SK-N-SH (cell line): ENCODE results near the gene PCDHGA11. TPM values are rescaled to one million over a fixed set of nuclear protein-coding genes. Genes with fewer than 3 reads are reported as not detected.

Source experiments
- CTCF ChIA-PET: fragments of 300-600, 350-600 bp; formaldehyde crosslinking; extraction: SDS; loops from one replicate; lab custom pipeline; 2021; lab: Yijun Ruan, JAX
- POLR2A ChIA-PET: fragments of 350-600 bp; sonication (Branson Sonifier 250); formaldehyde crosslinking; extraction: SDS; loops from one replicate; lab custom pipeline; 2020; ENCODE audit warnings: antibody characterized with exemption, inconsistent platforms; lab: Yijun Ruan, JAX
- DNase-seq: peaks from one replicate; pipeline ENCODE4 v3.0.0; 2012
- H2AFZ ChIP-seq: fragments of 200-600 bp; sonication (generic); 2 replicates; pipeline ENCODE4 v1.8.1; 2016; ENCODE audit warnings: antibody characterized with exemption, mild to moderate bottlenecking, low read depth
- H3F3A ChIP-seq: fragments of 200-600 bp; sonication (generic); replicated peaks from 2 replicates; pipeline ENCODE3; 2016; ENCODE audit warnings: antibody characterized with exemption, mild to moderate bottlenecking; ENCODE audit not compliant: insufficient read depth
- H3K27ac ChIP-seq, 2 experiments: fragments of 200-500 bp in 1 of 2; fragments of 200-600 bp in 1 of 2; sonication (Bioruptor generic) in 1 of 2; sonication (generic), shearing (Covaris generic) in 1 of 2; 2 replicates each; pipeline versions ENCODE4 v1.5.1 to v1.6.1; 2014 to 2016; ENCODE audit warnings: low read depth in 2 of 2, inconsistent platforms in 1 of 2, low read length in 1 of 2, mild to moderate bottlenecking in 1 of 2, mixed read lengths in 1 of 2
- H3K27me3 ChIP-seq: fragments of 200-600 bp; sonication (generic), shearing (Covaris generic); 2 replicates; pipeline ENCODE4 v1.6.1; 2016; ENCODE audit warnings: mixed run types; ENCODE audit not compliant: insufficient read depth
- H3K36me3 ChIP-seq, 2 experiments: fragments of 200-500 bp in 1 of 2; fragments of 200-600 bp in 1 of 2; sonication (Bioruptor generic) in 1 of 2; sonication (generic) in 1 of 2; replicated peaks in 1 of 2; 2 replicates each; pipeline versions ENCODE3 to v1.5.1; 2014 to 2016; ENCODE audit warnings: low read length in 1 of 2, mild to moderate bottlenecking in 1 of 2; ENCODE audit not compliant: insufficient read depth in 2 of 2, control insufficient read depth in 1 of 2
- H3K4me1 ChIP-seq, 2 experiments: fragments of 200-500 bp in 1 of 2; fragments of 200-600 bp in 1 of 2; sonication (Bioruptor generic) in 1 of 2; sonication (generic), shearing (Covaris generic) in 1 of 2; 2 replicates each; pipeline versions ENCODE4 v1.5.1 to v1.6.1; 2014 to 2016; ENCODE audit warnings: low read depth in 1 of 2, low read length in 1 of 2, mixed run types in 1 of 2; ENCODE audit not compliant: insufficient read depth in 2 of 2, control insufficient read depth in 1 of 2
- H3K4me2 ChIP-seq: fragments of 200-600 bp; sonication (generic), shearing (Covaris generic); 2 replicates; pipeline ENCODE4 v1.6.1; 2017; ENCODE audit warnings: mixed run types
- H3K4me3 ChIP-seq, 2 experiments: fragments of 200-500 bp in 1 of 2; fragments of 200-600 bp in 1 of 2; sonication (Bioruptor generic) in 1 of 2; sonication (generic), shearing (Covaris generic) in 1 of 2; 2 replicates each; pipeline versions ENCODE4 v1.5.1 to v1.8.1; 2014 to 2016; ENCODE audit warnings: low read depth in 2 of 2, inconsistent platforms in 1 of 2, low read length in 1 of 2, mild to moderate bottlenecking in 1 of 2, mixed read lengths in 1 of 2, moderate library complexity in 1 of 2
- H3K79me2 ChIP-seq: fragments of 200-600 bp; sonication (generic); 2 replicates; pipeline ENCODE4 v1.8.1; 2017; ENCODE audit warnings: mild to moderate bottlenecking; ENCODE audit not compliant: insufficient read depth
- H3K9ac ChIP-seq: fragments of 200-600 bp; sonication (generic); 2 replicates; pipeline ENCODE4 v1.6.1; 2017; ENCODE audit warnings: mixed run types
- H3K9me2 ChIP-seq: fragments of 200-600 bp; sonication (generic); 2 replicates; pipeline ENCODE4 v1.6.1; 2017; ENCODE audit warnings: mixed run types
- H3K9me3 ChIP-seq: fragments of 200-600 bp; sonication (generic); 2 replicates; pipeline ENCODE4 v1.6.1; 2017; ENCODE audit warnings: mixed run types, mild to moderate bottlenecking, moderate library complexity
- H4K20me1 ChIP-seq: fragments of 200-600 bp; sonication (generic); 2 replicates; pipeline ENCODE4 v1.6.1; 2017; ENCODE audit warnings: mild to moderate bottlenecking, mixed run types; ENCODE audit not compliant: insufficient read depth
- EZH2phosphoT487 ChIP-seq: fragments of 200-600 bp; sonication (generic); IDR thresholded peaks from 2 replicates; pipeline ENCODE4 v1.6.1; 2017; ENCODE audit warnings: low read depth, mixed run types, mild to moderate bottlenecking, antibody characterized with exemption, moderate library complexity, borderline replicate concordance
- GABPA ChIP-seq: IDR thresholded peaks from 2 replicates; pipeline ENCODE4 v1.4.0; 2012; ENCODE audit warnings: low read depth, mild to moderate bottlenecking
- MXI1 ChIP-seq: IDR thresholded peaks from 2 replicates; pipeline ENCODE4 v1.6.1; 2012; ENCODE audit warnings: mild to moderate bottlenecking, low read depth, low read length, improper control_type of control experiment
- NFIC ChIP-seq: IDR thresholded peaks from 2 replicates; pipeline ENCODE4 v1.4.0; 2012; ENCODE audit warnings: borderline replicate concordance
- RAD21 ChIP-seq: IDR thresholded peaks from 2 replicates; pipeline ENCODE4 v1.6.1; 2012; ENCODE audit warnings: mild to moderate bottlenecking, low read length
- RCOR1 ChIP-seq: fragments of 150-350 bp; IDR thresholded peaks from 2 replicates; pipeline ENCODE4 v1.6.1; 2017; ENCODE audit warnings: antibody characterized with exemption, low read length
- TCF12 ChIP-seq: IDR thresholded peaks from 2 replicates; pipeline ENCODE4 v1.4.0; 2012
- WGBS: methylation state at CpG from one replicate; pipeline ENCODE4 v1.1.6; 2017; ENCODE audit warnings: low lambda C conversion rate; 5-methylcytosine and 5-hydroxymethylcytosine counted together
- polyA plus RNA-seq, 3 experiments: library from polyadenylated mRNA; depleted of rRNA; stranded (reverse); fragments of >200 nt; gene quantifications; 2 replicates each; pipeline ENCODE4 v1.2.3, GENCODE V29; 2012
- TF ChIP-seq, protein P1 (sequence below): fragments of 150-350 bp; IDR thresholded peaks from 2 replicates; pipeline ENCODE4 v1.6.1; 2017; ENCODE audit warnings: antibody characterized with exemption, low read length, low read depth, borderline replicate concordance
- TF ChIP-seq, protein P2 (sequence below): fragments of 200-600 bp; sonication (generic); IDR thresholded peaks from 2 replicates; pipeline ENCODE4 v1.6.1; 2017; ENCODE audit warnings: antibody characterized with exemption, mild to moderate bottlenecking, moderate library complexity
- TF ChIP-seq, protein P3 (sequence below): IDR thresholded peaks from 2 replicates; pipeline ENCODE4 v1.4.0; 2012; ENCODE audit warnings: low read depth, borderline replicate concordance
- TF ChIP-seq, protein P4 (sequence below): IDR thresholded peaks from 2 replicates; pipeline ENCODE4 v1.6.1; 2012; ENCODE audit warnings: mild to moderate bottlenecking, low read depth, low read length, moderate library complexity
- TF ChIP-seq, protein P5 (sequence below): IDR thresholded peaks from 2 replicates; pipeline ENCODE4 v1.4.0; 2012; ENCODE audit warnings: low read depth

PCDHGA11 gene
- polyA plus RNA-seq, 1 of the 3 experiments (the other 2 are of a cell fraction) = 0.18 TPM

DNA sequence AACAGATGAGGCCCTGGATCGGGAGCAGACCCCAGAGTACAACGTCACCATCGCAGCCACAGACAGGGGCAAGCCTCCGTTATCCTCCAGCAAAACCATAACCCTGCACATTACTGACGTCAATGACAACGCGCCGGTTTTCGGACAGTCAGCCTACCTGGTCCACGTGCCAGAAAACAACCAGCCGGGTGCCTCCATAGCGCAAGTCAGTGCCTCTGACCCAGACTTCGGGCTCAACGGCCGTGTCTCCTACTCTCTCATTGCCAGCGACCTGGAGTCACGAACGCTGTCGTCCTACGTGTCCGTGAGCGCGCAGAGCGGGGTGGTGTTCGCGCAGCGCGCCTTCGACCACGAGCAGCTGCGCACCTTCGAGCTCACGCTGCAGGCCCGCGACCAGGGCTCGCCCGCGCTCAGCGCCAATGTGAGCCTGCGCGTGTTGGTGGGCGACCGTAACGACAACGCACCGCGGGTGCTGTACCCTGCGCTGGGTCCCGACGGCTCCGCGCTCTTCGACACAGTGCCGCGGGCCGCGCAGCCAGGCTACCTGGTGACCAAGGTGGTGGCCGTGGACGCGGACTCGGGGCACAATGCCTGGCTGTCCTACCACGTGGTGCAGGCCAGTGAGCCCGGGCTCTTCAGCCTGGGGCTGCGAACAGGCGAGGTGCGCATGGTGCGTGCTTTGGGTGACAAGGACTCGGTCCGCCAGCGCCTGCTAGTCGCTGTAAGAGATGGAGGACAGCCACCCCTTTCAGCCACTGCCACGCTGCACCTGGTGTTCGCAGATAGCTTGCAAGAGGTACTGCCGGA is 1.6 kb upstream of the PCDHGA11 start (continued):
- TF ChIP-seq, protein P1, sequence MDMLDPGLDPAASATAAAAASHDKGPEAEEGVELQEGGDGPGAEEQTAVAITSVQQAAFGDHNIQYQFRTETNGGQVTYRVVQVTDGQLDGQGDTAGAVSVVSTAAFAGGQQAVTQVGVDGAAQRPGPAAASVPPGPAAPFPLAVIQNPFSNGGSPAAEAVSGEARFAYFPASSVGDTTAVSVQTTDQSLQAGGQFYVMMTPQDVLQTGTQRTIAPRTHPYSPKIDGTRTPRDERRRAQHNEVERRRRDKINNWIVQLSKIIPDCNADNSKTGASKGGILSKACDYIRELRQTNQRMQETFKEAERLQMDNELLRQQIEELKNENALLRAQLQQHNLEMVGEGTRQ = no peak
- no peak for TF ChIP-seq RCOR1
- no peak for TF ChIP-seq RAD21
- TF ChIP-seq, protein P2, sequence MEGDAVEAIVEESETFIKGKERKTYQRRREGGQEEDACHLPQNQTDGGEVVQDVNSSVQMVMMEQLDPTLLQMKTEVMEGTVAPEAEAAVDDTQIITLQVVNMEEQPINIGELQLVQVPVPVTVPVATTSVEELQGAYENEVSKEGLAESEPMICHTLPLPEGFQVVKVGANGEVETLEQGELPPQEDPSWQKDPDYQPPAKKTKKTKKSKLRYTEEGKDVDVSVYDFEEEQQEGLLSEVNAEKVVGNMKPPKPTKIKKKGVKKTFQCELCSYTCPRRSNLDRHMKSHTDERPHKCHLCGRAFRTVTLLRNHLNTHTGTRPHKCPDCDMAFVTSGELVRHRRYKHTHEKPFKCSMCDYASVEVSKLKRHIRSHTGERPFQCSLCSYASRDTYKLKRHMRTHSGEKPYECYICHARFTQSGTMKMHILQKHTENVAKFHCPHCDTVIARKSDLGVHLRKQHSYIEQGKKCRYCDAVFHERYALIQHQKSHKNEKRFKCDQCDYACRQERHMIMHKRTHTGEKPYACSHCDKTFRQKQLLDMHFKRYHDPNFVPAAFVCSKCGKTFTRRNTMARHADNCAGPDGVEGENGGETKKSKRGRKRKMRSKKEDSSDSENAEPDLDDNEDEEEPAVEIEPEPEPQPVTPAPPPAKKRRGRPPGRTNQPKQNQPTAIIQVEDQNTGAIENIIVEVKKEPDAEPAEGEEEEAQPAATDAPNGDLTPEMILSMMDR = no peak
- TF ChIP-seq, protein P3, sequence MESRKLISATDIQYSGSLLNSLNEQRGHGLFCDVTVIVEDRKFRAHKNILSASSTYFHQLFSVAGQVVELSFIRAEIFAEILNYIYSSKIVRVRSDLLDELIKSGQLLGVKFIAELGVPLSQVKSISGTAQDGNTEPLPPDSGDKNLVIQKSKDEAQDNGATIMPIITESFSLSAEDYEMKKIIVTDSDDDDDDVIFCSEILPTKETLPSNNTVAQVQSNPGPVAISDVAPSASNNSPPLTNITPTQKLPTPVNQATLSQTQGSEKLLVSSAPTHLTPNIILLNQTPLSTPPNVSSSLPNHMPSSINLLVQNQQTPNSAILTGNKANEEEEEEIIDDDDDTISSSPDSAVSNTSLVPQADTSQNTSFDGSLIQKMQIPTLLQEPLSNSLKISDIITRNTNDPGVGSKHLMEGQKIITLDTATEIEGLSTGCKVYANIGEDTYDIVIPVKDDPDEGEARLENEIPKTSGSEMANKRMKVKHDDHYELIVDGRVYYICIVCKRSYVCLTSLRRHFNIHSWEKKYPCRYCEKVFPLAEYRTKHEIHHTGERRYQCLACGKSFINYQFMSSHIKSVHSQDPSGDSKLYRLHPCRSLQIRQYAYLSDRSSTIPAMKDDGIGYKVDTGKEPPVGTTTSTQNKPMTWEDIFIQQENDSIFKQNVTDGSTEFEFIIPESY = no peak
- TF ChIP-seq, protein P4, sequence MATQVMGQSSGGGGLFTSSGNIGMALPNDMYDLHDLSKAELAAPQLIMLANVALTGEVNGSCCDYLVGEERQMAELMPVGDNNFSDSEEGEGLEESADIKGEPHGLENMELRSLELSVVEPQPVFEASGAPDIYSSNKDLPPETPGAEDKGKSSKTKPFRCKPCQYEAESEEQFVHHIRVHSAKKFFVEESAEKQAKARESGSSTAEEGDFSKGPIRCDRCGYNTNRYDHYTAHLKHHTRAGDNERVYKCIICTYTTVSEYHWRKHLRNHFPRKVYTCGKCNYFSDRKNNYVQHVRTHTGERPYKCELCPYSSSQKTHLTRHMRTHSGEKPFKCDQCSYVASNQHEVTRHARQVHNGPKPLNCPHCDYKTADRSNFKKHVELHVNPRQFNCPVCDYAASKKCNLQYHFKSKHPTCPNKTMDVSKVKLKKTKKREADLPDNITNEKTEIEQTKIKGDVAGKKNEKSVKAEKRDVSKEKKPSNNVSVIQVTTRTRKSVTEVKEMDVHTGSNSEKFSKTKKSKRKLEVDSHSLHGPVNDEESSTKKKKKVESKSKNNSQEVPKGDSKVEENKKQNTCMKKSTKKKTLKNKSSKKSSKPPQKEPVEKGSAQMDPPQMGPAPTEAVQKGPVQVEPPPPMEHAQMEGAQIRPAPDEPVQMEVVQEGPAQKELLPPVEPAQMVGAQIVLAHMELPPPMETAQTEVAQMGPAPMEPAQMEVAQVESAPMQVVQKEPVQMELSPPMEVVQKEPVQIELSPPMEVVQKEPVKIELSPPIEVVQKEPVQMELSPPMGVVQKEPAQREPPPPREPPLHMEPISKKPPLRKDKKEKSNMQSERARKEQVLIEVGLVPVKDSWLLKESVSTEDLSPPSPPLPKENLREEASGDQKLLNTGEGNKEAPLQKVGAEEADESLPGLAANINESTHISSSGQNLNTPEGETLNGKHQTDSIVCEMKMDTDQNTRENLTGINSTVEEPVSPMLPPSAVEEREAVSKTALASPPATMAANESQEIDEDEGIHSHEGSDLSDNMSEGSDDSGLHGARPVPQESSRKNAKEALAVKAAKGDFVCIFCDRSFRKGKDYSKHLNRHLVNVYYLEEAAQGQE = no peak
- TF ChIP-seq MXI1 = no peak
- no peak for TF ChIP-seq NFIC
- no peak for TF ChIP-seq GABPA
- TF ChIP-seq, all 33 proteins: peak for 0

DNA sequence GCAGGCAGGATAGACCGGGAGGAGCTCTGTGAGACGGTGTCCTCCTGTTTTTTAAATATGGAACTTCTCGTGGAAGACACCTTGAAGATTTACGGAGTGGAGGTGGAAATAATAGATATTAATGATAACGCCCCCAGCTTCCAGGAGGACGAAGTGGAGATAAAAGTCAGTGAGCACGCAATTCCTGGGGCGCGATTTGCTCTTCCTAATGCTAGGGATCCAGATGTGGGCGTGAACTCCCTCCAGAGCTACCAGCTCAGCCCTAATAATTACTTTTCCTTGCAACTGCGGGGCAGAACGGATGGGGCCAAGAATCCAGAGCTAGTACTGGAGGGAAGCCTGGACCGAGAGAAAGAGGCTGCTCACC is 621 bp downstream of the PCDHGA11 start:
- DNase-seq = no peak
- peaks cover 23% of the 10 kb centered on the region for H3K9me3 ChIP-seq
- POLR2A ChIA-PET = no interaction called here
- no peaks in the 10 kb centered on the region for H3K27me3 ChIP-seq
- H4K20me1 ChIP-seq = no peaks in the 10 kb centered on the region
- peaks cover 23% of the 10 kb centered on the region for H3K79me2 ChIP-seq
- no peak overlapping the region for H3K4me2 ChIP-seq
- TF ChIP-seq TCF12 (no peak), EZH2phosphoT487 (no peak)
- TF ChIP-seq, protein P5, sequence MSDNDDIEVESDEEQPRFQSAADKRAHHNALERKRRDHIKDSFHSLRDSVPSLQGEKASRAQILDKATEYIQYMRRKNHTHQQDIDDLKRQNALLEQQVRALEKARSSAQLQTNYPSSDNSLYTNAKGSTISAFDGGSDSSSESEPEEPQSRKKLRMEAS = no peak
- no peak overlapping the region for H2AFZ ChIP-seq
- peak overlapping the region in 1 of 2 experiments; percentile 17; a peak in 1 of 4 replicates for H3K4me3 ChIP-seq
- H3F3A ChIP-seq = peaks cover 4% of the 10 kb centered on the region
- no peaks in the 10 kb centered on the region for H3K9me2 ChIP-seq
- H3K27ac ChIP-seq = no peak overlapping the region
- CTCF ChIA-PET = interaction anchor here (0.9 to 2.7 kb wide), 5 partner anchors 102 to 198 kb away, joined by 3 to 10 read pairs (median 7); partner anchors contain the start of gene PCDHB14
- 86% methylated on average over 13 of the region's 13 CpGs for WGBS
- H3K4me1 ChIP-seq = no peaks in the 10 kb centered on the region; a peak in 1 of 4 replicates
- H3K9ac ChIP-seq = no peak overlapping the region
- peaks cover 3 to 60% of the 10 kb centered on the region in 2 experiments for H3K36me3 ChIP-seq
